RWPE2 (cell line): ENCODE measurements around the gene ANKRD9.
A peak's percentile ranks its signal among the peaks of the same experiment; 100 is the strongest.

Experiments
- ATAC-seq: fragments of 200-7000 bp; cut with Tn5 transposase; 3 replicates; pipeline ENCODE4 v1.9.1; 2021; ENCODE audit warnings: low read depth
- DNase-seq: peaks from one replicate; pipeline ENCODE4 v3.0.0-alpha.2; 2020; ENCODE audit warnings: low spot score
- H3K27ac ChIP-seq: fragments of 450-650 bp; 2 replicates; pipeline ENCODE4 v1.5.1; 2017; ENCODE audit warnings: mild to moderate bottlenecking; ENCODE audit not compliant: poor library complexity, severe bottlenecking
- H3K27me3 ChIP-seq: fragments of 250-450 bp; sonication (Bioruptor Pico); 2 replicates; pipeline ENCODE4 v1.5.1; 2021; ENCODE audit warnings: mild to moderate bottlenecking, moderate library complexity; ENCODE audit not compliant: insufficient read depth, poor library complexity, severe bottlenecking
- H3K36me3 ChIP-seq: fragments of 250-450 bp; sonication (Bioruptor Pico); 2 replicates; pipeline ENCODE4 v1.5.1; 2020; ENCODE audit warnings: low read depth, mild to moderate bottlenecking, moderate library complexity
- H3K4me1 ChIP-seq: fragments of 250-450 bp; sonication (Bioruptor Pico); 2 replicates; pipeline ENCODE4 v1.5.1; 2021; ENCODE audit warnings: mild to moderate bottlenecking, moderate library complexity; ENCODE audit not compliant: insufficient read depth, poor library complexity, severe bottlenecking
- H3K4me3 ChIP-seq: fragments of 250-450 bp; sonication (Bioruptor Pico); 2 replicates; pipeline ENCODE4 v1.5.1; 2021; ENCODE audit warnings: mild to moderate bottlenecking, moderate library complexity; ENCODE audit not compliant: severe bottlenecking
- H3K9me3 ChIP-seq: fragments of 250-450 bp; sonication (Bioruptor Pico); 2 replicates; pipeline ENCODE4 v1.5.1; 2021; ENCODE audit warnings: mild to moderate bottlenecking, moderate library complexity; ENCODE audit not compliant: severe bottlenecking
- CTCF ChIP-seq: fragments of 450-650 bp; IDR thresholded peaks from one replicate; pipeline ENCODE4 v1.5.1; 2017; ENCODE audit warnings: mild to moderate bottlenecking, moderate library complexity; ENCODE audit not compliant: poor library complexity, severe bottlenecking

The ANKRD9 gene

DNA sequence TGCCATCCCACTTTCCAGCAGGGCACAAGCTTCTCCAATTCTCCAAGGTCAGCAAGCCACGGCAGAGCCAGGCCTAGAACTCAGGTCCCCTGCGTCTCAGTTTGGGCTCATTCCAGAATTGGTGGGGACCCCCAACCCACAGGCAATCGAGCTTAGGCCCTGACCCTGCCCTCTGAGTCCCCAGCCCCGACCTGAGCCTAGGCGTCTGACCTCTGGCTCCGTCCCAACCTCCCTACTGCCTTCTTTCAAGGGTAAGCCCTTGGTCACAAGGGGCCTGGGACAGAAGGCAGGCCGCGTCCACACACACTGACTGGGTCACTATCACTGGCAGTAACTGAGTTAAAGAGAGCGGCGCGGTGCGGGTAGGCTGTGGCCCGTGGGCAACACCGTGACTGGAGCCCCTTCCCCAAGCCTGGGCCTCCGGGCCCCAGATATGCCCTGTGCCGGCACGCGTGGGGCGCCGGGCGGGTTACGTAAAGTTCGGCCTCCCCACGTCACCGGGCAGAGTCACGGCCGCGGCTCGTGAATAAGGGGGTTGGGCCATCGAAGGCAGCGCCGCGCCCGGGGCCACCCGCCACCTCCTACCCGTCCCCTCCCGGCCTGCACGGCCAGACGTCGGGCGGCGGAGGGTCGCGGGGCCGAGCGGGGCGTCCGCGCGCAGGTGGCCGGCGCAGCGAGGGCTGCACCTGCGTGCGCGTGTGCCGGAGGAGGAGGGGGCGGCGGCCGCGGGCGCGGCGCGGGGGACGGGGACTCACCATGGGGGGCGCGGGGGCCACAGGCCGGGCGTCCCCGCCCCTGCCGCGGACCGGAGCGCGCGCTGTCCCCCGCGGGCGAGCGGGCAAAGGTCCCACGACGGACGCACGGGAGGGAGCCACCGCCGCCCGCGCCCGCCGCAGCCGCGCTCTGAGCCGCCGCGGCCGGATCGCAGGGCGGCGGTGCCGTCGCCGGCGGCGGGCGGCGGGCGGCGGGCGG is 516 bp downstream of the ANKRD9 start:
- H3K4me3 ChIP-seq = peak overlapping the region; percentile 94
- no peaks in the 10 kb centered on the region for H3K27me3 ChIP-seq
- peak overlapping the region; percentile 60 for H3K27ac ChIP-seq
- DNase-seq (peak; percentile 66), ATAC-seq (no peak; the same call in 2 of the 3 replicates)
- no peaks in the 10 kb centered on the region for H3K9me3 ChIP-seq
- no peaks in the 10 kb centered on the region for H3K4me1 ChIP-seq
- H3K36me3 ChIP-seq = peaks cover 9% of the 10 kb centered on the region
- no peak for TF ChIP-seq CTCF

- peak overlapping the region; percentile 60 for H3K27ac ChIP-seq
- ATAC-seq (peak; percentile 50), DNase-seq (peak; percentile 82)
- H3K4me3 ChIP-seq = peak overlapping the region; percentile 94
- H3K36me3 ChIP-seq = peaks cover 9% of the 10 kb centered on the region
- H3K27me3 ChIP-seq = no peaks in the 10 kb centered on the region
- no peak for TF ChIP-seq CTCF
- H3K4me1 ChIP-seq = no peaks in the 10 kb centered on the region
- H3K9me3 ChIP-seq = no peaks in the 10 kb centered on the region
Observed at GRCh38 chr14:102508410-102508773, 1.2 kb downstream of the ANKRD9 start.

DNA sequence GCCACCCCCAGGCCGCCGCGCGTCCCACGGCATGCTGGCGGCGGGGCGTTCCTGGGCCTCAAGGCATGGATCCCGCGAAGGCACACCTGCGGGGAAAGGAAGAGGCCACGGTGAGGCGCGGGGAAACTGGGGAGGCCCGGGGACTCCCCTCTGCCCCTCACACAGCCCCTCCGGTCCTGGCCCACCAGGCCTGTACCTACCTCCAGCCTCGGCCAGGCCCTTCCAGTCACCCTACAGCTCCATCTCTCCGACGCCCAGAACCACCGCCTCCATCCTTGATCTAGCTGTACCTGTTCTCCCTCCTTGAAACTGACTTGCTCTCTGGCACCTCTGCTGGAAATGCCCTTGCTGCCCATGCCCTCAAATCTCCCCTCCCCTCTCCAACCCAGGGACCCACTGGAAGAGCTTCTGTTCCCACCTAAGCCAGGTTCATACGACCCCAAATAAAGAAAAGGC is 1.7 kb downstream of the ANKRD9 start:
- Histone ChIP-seq H3K36me3 (peaks cover 9% of the 10 kb centered on the region), H3K9me3 (no peaks in the 10 kb centered on the region), H3K4me1 (no peaks in the 10 kb centered on the region), H3K27ac (peak overlapping the region; percentile 60), H3K27me3 (no peaks in the 10 kb centered on the region), H3K4me3 (peak overlapping the region; percentile 94)
- TF ChIP-seq CTCF = peak; percentile 25
- DNase-seq (peak; percentile 73), ATAC-seq (no peak)

DNA sequence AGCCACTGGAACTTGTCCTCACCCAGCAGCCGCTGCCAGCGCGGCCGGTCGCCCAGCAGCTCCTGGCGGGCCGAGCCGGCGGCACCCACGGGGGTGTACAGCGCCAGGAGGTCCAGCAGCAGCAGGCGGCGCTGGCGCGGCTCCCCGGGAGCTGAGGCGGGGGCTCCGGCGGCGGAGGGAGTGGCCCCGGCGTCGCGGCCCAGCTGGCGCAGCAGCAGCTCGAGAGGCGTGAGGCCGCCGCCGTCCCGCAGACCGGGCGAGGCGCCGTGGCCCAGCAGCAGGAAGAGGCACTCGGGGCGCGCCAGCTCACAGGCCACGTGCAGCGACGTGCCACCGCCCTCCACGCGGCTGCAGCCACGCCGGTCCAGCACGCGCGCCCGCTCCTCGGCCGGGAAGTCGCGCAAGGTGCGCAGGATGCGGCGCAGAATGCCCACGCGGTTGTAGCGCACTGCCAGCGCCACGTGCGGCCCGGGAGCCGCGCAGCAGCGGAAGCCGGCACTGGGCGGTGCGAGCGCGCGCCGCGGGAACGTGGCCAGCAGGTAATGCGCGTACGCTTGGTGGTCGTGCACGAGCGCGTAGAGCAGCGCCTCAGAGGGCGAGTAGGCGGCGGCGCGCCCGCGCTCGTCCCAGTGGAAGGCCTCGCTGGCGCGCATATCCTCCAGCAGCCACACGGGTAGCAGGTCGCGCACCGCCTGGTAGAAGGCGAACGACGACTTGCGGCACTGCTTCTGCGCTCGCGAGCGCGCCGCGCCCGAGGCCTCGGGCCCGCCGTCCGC is 2.3 kb downstream of the ANKRD9 start:
- no peak for ATAC-seq
- no peak overlapping the region for H3K4me3 ChIP-seq
- TF ChIP-seq CTCF = no peak
- H3K27me3 ChIP-seq = no peaks in the 10 kb centered on the region
- peaks cover 9% of the 10 kb centered on the region for H3K36me3 ChIP-seq
- H3K4me1 ChIP-seq = no peaks in the 10 kb centered on the region
- H3K9me3 ChIP-seq = no peaks in the 10 kb centered on the region
- H3K27ac ChIP-seq = no peak overlapping the region
- peak; percentile 65 for DNase-seq
